Measurements from ENCODE around the gene KLHL42. TPM values are rescaled to one million over a fixed set of nuclear protein-coding genes. Genes with fewer than 3 reads are reported as not detected.

The KLHL42 gene
- total RNA-seq, 1 donor from 2014 or later = 5.5 TPM

- intact Hi-C loops (cut with micrococcal nuclease) = no loop called here
- Histone ChIP-seq H3K4me3 (no peak overlapping the region), H3K9me3 (replicated peaks) (no peaks in the 10 kb centered on the region), H3K36me3 (peaks cover 79% of the 10 kb centered on the region), H3K27me3 (ENCODE audit: low read depth) (no peaks in the 10 kb centered on the region), H3K4me1 (no peaks in the 10 kb centered on the region), H3K27ac (replicated peaks) (no peak overlapping the region)
- TF ChIP-seq, protein P1, sequence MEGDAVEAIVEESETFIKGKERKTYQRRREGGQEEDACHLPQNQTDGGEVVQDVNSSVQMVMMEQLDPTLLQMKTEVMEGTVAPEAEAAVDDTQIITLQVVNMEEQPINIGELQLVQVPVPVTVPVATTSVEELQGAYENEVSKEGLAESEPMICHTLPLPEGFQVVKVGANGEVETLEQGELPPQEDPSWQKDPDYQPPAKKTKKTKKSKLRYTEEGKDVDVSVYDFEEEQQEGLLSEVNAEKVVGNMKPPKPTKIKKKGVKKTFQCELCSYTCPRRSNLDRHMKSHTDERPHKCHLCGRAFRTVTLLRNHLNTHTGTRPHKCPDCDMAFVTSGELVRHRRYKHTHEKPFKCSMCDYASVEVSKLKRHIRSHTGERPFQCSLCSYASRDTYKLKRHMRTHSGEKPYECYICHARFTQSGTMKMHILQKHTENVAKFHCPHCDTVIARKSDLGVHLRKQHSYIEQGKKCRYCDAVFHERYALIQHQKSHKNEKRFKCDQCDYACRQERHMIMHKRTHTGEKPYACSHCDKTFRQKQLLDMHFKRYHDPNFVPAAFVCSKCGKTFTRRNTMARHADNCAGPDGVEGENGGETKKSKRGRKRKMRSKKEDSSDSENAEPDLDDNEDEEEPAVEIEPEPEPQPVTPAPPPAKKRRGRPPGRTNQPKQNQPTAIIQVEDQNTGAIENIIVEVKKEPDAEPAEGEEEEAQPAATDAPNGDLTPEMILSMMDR (IDR thresholded peaks at IDR 0.05; ENCODE audit: borderline replicate concordance) = no peak
- no peak for DNase-seq
Observed at GRCh38 chr12:27796128-27796527, 16.1 kb downstream of the KLHL42 start.

- intact Hi-C loops (cut with micrococcal nuclease) = no loop called here
- Histone ChIP-seq H3K4me1 (no peaks in the 10 kb centered on the region), H3K27ac (replicated peaks) (no peak overlapping the region), H3K36me3 (peaks cover 69% of the 10 kb centered on the region), H3K9me3 (replicated peaks) (no peaks in the 10 kb centered on the region), H3K27me3 (ENCODE audit: low read depth) (no peaks in the 10 kb centered on the region), H3K4me3 (no peak overlapping the region)
- TF ChIP-seq, protein P1 (IDR thresholded peaks at IDR 0.05; ENCODE audit: borderline replicate concordance) = no peak
- no peak for DNase-seq
Observed at GRCh38 chr12:27797301-27798025, 17.4 kb downstream of the KLHL42 start.

DNA sequence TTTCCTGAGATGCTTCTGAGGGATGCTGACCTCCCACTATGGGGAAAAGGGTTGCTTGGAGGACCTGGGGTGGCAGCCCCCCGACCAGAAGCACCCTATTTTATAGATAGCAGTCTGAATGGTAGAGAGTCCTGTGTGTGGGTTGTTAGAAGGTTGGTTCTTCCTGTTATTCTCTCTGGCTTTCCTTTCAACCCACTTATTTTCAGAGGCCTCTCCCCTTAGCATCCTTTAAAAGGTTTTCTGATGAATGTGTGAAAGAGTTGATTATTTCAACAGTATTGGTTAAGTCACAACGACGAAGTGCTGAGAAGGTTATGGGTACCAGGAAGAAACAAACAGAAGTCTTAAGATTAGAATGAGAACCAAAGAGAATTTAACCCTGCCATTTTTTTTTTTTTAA is 20.8 kb downstream of the KLHL42 start:
- H3K27me3 ChIP-seq (ENCODE audit: low read depth) = no peaks in the 10 kb centered on the region
- H3K9me3 ChIP-seq (replicated peaks) = no peaks in the 10 kb centered on the region
- H3K36me3 ChIP-seq = peaks cover 38% of the 10 kb centered on the region
- no peaks in the 10 kb centered on the region for H3K4me1 ChIP-seq
- no peak for DNase-seq
- H3K27ac ChIP-seq (replicated peaks) = no peak overlapping the region
- intact Hi-C loops (cut with micrococcal nuclease) = no loop called here
- H3K4me3 ChIP-seq = no peak overlapping the region
- TF ChIP-seq, protein P1 (IDR thresholded peaks at IDR 0.05; ENCODE audit: borderline replicate concordance) = no peak

DNA sequence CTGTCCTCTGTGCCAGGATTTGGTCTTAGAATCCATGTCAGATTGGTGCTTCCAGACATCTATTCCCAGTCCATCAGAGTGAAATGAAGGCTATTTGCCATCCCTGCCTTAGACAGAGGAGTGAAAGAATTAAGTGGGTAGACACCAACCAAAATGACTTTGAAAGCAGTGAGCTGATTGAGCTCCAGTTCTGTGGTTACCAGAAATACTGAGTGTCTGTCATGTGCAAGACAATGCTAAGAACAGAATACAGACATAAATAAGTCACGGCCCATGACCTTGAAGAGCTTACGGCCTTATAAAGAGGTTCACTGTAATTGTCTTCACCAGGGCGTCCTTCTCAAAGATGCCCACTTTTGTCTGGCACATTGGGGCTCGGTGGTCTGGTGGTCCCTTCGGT is 21.6 kb downstream of the KLHL42 start:
- Histone ChIP-seq H3K4me1 (no peaks in the 10 kb centered on the region), H3K9me3 (replicated peaks) (no peaks in the 10 kb centered on the region), H3K36me3 (peaks cover 30% of the 10 kb centered on the region), H3K27ac (replicated peaks) (no peak overlapping the region), H3K4me3 (no peak overlapping the region), H3K27me3 (ENCODE audit: low read depth) (no peaks in the 10 kb centered on the region)
- DNase-seq = no peak
- TF ChIP-seq, protein P1 (IDR thresholded peaks at IDR 0.05; ENCODE audit: borderline replicate concordance) = no peak
- intact Hi-C loops (cut with micrococcal nuclease) = no loop called here

DNA sequence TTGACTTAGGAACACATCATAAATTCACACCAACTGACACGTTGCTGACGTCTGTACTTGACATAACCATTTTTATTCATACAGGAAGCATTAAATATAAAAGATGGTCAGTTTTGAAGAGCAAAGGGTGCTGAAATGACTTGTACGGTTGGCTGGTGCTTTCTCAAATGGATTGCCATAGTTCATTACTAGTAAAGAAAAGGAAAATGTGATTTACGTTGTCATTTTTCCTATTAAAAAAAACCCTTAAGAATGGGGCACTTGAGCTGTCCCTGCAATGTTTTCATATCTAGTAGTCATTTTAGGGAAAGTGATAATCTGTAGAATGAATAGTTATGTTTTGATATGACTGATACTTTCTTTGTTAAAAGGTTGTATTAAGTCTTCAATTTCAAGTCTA is 22.5 kb downstream of the KLHL42 start:
- Histone ChIP-seq H3K9me3 (replicated peaks) (no peaks in the 10 kb centered on the region), H3K4me1 (no peaks in the 10 kb centered on the region), H3K27ac (replicated peaks) (no peak overlapping the region), H3K4me3 (no peak overlapping the region), H3K27me3 (ENCODE audit: low read depth) (no peaks in the 10 kb centered on the region), H3K36me3 (peaks cover 22% of the 10 kb centered on the region)
- TF ChIP-seq, protein P1 (IDR thresholded peaks at IDR 0.05; ENCODE audit: borderline replicate concordance) = no peak
- DNase-seq = no peak
- intact Hi-C loops (cut with micrococcal nuclease) = no loop called here
